MG63 (cell line): ENCODE data around the gene EDRF1. TPM values are rescaled to one million over a fixed set of nuclear protein-coding genes. Genes with fewer than 3 reads are reported as not detected.

Experiments
- DNase-seq: peaks from one replicate; pipeline ENCODE4 v3.0.0-alpha.2; 2020
- H3K27me3 ChIP-seq: fragments of 250-450 bp; sonication (Bioruptor Pico); 2 replicates; pipeline ENCODE4 v1.5.1; 2020; ENCODE audit warnings: mild to moderate bottlenecking, moderate library complexity
- H3K36me3 ChIP-seq: fragments of 250-450 bp; sonication (Bioruptor Pico); 2 replicates; pipeline ENCODE4 v1.5.1; 2020; ENCODE audit warnings: mild to moderate bottlenecking, moderate library complexity
- H3K4me3 ChIP-seq: fragments of 250-450 bp; sonication (Bioruptor Pico); 2 replicates; pipeline ENCODE4 v1.5.1; 2020; ENCODE audit warnings: mild to moderate bottlenecking, moderate library complexity
- H3K9me3 ChIP-seq: fragments of 250-450 bp; sonication (Bioruptor Pico); 2 replicates; pipeline ENCODE4 v1.5.1; 2020; ENCODE audit warnings: mild to moderate bottlenecking, moderate library complexity
- total RNA-seq: library from RNA; depleted of rRNA; stranded (reverse); fragments of >200 nt; shearing (Covaris generic); gene quantifications from 2 replicates; pipeline ENCODE4 v1.2.3, GENCODE V29; 2014; ENCODE audit warnings: low replicate concordance; rRNA removed

The EDRF1 gene
- total RNA-seq, 1 experiment from 2014 or later: 16.7 TPM

DNA sequence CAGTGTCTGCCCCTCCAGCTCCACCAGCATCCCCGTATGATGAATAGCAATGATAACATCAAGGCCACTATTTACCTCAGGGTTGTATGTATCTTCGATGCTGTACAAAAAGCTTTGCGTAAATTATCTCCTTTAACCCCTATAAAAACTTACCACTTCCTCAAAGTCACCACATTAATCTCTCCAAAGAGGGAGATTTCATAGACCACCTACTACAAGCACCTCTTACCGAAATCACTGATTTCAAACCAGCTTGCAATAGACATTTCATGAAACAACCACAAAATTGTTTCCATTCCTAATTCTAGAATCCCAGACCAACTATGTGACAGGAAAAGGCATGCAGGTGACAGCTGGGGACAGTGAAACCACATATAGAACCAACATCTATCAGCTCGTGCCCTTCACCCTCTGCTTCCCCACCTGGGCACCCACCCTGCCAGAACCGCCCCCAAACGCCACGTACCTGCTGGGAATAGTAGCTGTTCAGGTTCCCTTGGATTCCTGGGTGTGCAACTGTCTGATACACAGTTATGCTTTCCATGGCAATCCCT is 76.2 kb downstream of the EDRF1 start:
- H3K4me3 ChIP-seq: no peak overlapping the region
- H3K9me3 ChIP-seq: no peaks in the 10 kb centered on the region
- no peaks in the 10 kb centered on the region for H3K27me3 ChIP-seq
- H3K36me3 ChIP-seq: peaks cover 12% of the 10 kb centered on the region
- no peak for DNase-seq

GRCh38 chr10:125797424-125797823 is 77.9 kb downstream of the EDRF1 start:
- no peaks in the 10 kb centered on the region for H3K9me3 ChIP-seq
- DNase-seq: no peak
- no peak overlapping the region for H3K4me3 ChIP-seq
- H3K27me3 ChIP-seq: no peaks in the 10 kb centered on the region
- H3K36me3 ChIP-seq: peaks cover 6% of the 10 kb centered on the region

GRCh38 chr10:125797994-125798662 is 78.6 kb downstream of the EDRF1 start:
- H3K4me3 ChIP-seq: no peak overlapping the region
- no peaks in the 10 kb centered on the region for H3K27me3 ChIP-seq
- no peak for DNase-seq
- no peaks in the 10 kb centered on the region for H3K9me3 ChIP-seq
- peaks cover 2% of the 10 kb centered on the region; the same call in 1 of the 2 replicates for H3K36me3 ChIP-seq

- Histone ChIP-seq H3K9me3 (no peaks in the 10 kb centered on the region), H3K27me3 (no peaks in the 10 kb centered on the region), H3K4me3 (no peak overlapping the region), H3K36me3 (0 out of 2 replicates have a peak, but pooled peaks cover 2% of the 10 kb centered on the region)
- no peak for DNase-seq
Observed at GRCh38 chr10:125799451-125800182, 80.1 kb downstream of the EDRF1 start.

- Histone ChIP-seq H3K27me3 (no peaks in the 10 kb centered on the region), H3K4me3 (no peak overlapping the region), H3K9me3 (no peaks in the 10 kb centered on the region), H3K36me3 (peaks cover 5% of the 10 kb centered on the region; the same call in 1 of the 2 replicates)
- no peak for DNase-seq
Observed at GRCh38 chr10:125801574-125801973, 82.1 kb downstream of the EDRF1 start.

GRCh38 chr10:125802131-125802530 is 82.6 kb downstream of the EDRF1 start:
- H3K4me3 ChIP-seq: no peak overlapping the region
- H3K27me3 ChIP-seq: no peaks in the 10 kb centered on the region
- no peaks in the 10 kb centered on the region for H3K9me3 ChIP-seq
- peaks cover 7% of the 10 kb centered on the region; the same call in 1 of the 2 replicates for H3K36me3 ChIP-seq
- no peak for DNase-seq

DNA sequence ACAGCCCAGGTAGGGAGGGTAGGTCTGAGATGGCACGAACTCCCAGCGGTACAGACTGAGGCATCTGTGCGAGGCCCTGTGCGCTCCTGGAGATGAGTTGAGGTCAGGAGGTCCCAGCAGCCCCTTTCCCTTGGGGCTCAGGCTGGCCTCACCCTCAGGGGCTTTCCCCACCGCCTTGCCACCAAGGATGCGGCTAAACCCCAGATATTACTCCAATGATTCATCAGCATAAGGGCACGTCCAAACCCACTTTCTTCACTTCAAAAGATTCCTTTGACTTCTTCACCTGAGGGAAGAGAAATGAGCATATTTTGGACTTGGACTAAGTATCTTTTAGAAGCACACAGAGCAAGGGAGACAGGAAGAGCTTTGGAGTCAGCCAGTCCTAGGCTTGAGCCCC is 83.2 kb downstream of the EDRF1 start:
- H3K27me3 ChIP-seq: no peaks in the 10 kb centered on the region
- no peak for DNase-seq
- no peaks in the 10 kb centered on the region for H3K9me3 ChIP-seq
- no peak overlapping the region for H3K4me3 ChIP-seq
- H3K36me3 ChIP-seq: peaks cover 7% of the 10 kb centered on the region; the same call in 1 of the 2 replicates

DNA sequence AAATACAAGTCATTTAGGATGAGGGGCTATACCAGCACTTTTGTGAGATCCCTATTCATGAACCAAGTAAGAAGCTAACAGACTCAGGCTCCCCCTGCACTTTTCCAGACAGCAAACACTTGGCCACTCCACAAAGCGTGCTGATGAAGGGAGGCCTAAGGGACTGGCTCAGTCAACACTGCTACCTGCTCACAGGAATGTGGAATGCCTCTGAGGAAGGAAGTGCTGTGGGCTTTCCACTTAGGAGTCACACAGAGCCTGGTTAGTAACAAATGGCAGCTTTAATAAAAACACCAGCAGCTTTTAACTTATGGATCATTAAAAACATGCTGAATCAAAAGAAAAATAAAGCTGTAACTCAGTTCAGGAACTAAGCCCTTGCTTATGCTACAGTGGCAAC is 88.5 kb downstream of the EDRF1 start:
- H3K27me3 ChIP-seq: no peaks in the 10 kb centered on the region
- H3K4me3 ChIP-seq: no peak overlapping the region
- H3K36me3 ChIP-seq: peaks cover 17% of the 10 kb centered on the region
- no peak for DNase-seq
- no peaks in the 10 kb centered on the region for H3K9me3 ChIP-seq

DNA sequence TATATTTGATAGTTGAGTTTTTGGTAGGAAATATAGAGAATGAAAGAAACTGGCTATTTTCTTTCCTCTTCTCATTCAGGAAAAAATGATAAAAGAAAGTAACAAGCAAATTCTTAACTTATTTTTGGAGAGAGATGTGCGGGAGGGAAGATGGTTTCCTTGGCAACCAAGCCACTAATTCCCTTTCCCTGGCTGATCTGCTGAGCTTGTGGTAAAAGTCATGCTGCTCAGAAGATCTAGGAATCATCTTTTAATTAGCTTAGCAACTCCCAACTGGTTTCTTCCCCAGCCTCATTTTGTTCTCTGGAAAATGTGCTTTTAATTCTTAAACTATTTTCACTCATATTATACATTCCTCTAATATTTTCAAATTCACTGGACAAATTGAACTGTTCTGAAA is 91.7 kb downstream of the EDRF1 start:
- H3K4me3 ChIP-seq: no peak overlapping the region
- no peaks in the 10 kb centered on the region for H3K9me3 ChIP-seq
- H3K27me3 ChIP-seq: no peaks in the 10 kb centered on the region
- peaks cover 16% of the 10 kb centered on the region for H3K36me3 ChIP-seq
- DNase-seq: no peak

DNA sequence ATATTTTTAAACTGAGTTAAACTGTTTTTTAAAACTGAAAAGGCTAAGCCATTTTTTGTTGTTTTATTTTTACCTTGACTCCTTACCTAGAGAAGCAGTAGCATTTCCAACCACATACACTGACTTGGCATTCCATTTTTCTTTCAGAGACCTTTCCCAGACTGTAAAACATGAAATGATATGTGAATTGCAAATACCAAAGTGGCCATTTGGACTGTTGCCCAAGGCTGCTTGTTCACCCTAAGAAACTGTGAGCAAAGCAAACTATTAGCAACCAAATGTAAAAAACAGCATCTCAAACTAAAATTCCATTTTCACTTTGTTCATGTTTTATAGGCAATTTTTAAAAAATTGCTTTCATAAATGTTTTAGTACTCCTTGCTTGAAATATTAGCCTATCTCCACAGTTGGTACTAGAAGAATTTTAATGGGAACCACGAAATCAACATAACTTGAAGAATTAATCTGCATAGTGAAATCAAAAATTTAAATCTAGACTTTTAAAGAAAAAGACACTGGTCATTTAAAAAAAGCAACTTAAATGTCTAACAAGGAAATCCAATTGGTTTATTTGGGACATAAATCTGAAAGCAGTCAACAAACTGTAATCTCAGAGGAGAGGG is 92.7 kb downstream of the EDRF1 start:
- H3K4me3 ChIP-seq: no peak overlapping the region
- H3K36me3 ChIP-seq: peaks cover 14% of the 10 kb centered on the region
- H3K9me3 ChIP-seq: no peaks in the 10 kb centered on the region
- no peaks in the 10 kb centered on the region for H3K27me3 ChIP-seq
- DNase-seq: no peak

Other genes starting within 250 kb of the EDRF1 start
- gene TEX36, start 36.5 kb upstream of the EDRF1 start, total RNA-seq: not detected in 2 replicates
- not detected in 2 replicates for gene MMP21, start 56.1 kb downstream of the EDRF1 start, total RNA-seq
- gene UROS, start 103.5 kb downstream of the EDRF1 start, total RNA-seq: 78.8 and 87.2 TPM in 2 replicates
- 89.8 and 184 TPM in 2 replicates for gene BCCIP, start 103.8 kb downstream of the EDRF1 start, total RNA-seq
- gene DHX32, start 161.6 kb downstream of the EDRF1 start, total RNA-seq: 29.6 and 37.2 TPM in 2 replicates
- not detected in 2 replicates for gene FANK1, start 176.9 kb downstream of the EDRF1 start, total RNA-seq